ELF-1 (cell line): Measurements from ENCODE around the gene MCM9.

Experiments used
- DNase-seq: peaks from one replicate; pipeline ENCODE4 v3.0.0-alpha.2; 2016; ENCODE audit warnings: low read depth, low spot score

Gene MCM9

DNA sequence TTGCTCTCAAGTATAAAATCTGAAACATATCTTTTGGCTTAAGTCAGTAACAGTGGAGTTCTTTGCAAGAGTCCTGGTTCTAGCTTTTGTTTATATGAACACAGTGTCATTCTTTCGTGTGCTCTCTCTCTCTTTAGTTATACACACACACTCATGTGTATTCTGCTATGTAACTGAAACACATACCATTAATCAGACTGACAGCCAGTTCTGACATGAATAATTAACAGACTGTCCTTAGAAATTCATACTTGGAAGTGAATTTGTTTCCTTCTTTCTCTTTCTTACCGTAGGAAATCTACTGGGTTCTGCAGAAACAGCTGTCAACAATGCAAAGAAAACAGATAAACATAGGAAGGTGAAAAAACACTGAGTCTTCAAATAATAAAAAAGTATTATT is 2.5 kb downstream of the MCM9 start:
- DNase-seq = no peak

DNA sequence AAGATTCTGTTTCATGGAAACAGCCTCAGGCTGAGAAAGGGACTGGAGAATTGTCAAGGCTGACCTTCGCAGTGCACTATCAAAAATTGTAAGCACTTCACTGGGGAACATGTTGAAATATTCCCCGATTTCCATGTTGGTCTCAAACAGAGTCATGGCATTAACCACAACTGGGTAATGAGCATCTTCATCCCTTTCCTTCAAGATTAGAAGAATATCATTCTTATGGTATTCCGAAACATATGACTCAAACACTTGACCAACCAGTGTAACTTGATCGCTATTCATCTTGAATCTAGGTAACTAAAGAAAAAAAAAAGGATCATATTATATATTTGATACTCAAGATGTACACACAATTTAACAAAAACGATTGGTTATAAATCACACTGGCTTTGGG is 3.5 kb downstream of the MCM9 start:
- DNase-seq = no peak

DNA sequence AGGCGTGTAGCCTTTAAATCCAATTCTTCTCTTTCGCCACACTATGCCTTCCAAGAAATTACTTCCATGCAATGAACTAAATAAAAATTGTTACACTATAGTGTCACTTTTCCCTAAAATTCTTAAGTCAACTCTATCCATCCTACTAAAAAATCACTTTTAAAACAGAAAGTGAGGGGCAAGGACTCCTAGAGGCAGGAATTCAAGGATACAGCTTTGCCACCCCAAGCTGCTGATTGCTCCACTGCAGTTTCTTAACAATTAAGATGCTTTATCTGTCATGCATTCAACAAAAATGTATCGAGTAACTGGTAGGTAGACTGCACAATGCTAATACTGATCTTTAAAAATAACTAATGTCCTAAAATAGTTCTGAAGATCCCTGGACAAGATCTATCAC is 4.3 kb downstream of the MCM9 start:
- DNase-seq = no peak

DNA sequence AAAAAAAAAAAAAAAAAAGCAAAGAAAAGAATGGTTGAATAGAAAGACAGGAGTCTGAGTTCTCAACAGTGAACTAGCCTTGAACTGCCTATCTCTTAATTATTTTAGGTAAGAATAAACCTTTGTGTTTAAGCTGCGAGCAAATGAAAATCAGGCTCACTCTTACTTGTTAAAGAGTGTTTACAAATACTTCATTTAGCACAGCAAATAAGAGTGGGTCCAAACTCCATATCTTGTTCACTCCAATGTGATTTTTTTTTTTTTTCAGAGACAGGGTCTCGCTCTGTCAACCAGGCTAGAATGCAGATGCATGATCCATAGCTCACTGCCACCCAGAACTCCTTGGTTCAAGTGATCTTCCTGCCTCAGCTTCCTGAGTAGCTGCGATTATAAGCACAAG is 11.9 kb downstream of the MCM9 start:
- DNase-seq = no peak

DNA sequence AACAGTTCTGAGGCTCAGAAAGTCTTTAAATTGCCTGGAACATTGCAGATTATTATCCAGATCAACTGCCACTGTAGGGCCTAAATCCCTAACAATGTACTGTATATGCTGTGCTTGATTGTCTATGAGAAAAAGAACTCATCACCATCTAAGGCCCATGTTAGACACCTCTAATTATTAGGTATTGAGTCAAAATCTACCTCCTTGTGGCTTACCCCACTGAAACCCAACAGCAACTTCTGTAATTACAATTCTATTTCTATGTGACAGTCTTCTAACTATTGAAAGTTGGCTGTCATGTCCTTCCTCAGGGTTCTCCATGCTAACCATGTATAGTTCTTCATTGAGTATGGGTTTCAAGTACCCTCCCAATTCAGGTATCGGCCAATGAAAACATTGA is 13.9 kb downstream of the MCM9 start:
- no peak for DNase-seq

DNA sequence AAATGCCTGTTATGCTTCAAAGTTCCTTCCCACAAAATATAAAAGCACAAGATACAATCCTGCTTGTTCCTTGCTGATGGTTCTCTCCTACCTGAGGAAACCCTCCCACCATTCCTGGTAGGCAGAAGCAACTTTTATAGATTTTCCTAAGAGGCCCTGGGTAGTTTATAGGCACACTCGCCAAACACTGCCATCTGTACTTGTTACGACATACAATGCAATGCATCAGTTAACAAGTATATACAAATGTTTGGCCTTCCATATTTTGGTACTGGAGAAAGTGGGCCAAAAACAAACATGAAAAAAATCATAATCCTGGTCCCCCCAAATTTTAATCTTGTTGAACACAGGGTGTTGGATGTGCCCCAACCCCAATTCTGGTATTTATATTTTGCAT is 16.6 kb downstream of the MCM9 start:
- no peak for DNase-seq

DNA sequence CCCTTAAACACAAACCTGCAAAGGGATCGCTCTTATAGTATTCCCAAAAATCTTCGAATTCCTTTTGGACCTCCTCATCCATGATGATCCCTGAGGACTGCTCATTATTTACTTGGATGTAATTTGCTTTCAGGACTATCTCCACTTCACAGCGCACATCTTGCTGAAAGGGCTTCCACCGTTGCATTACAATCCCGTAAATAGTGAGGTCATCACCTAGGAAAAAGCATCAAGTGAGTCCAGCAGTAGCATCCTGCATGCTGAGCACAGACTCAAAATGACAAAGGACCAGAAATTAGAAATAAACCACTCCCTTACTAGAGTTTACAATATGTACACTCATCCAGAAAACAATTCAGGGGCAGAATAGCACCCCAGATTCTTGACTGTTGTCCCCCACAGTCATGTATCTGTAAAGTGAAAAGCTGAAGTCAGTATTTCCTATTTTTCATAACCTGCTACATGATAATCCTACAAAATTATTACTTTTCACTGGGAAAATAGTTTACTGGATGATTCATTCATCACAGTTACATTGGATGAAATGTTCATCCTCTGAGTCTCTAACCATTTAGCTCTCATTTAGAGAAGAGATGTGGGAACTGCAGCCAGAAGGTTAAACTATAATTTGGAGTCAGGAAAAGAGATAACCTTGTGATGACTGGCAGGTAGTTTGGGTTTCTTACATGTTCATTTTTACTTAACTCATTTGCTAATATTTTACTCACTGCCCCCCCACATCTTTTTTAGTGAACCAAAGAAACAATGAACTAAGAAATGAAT is 17.2 kb downstream of the MCM9 start:
- no peak for DNase-seq

DNA sequence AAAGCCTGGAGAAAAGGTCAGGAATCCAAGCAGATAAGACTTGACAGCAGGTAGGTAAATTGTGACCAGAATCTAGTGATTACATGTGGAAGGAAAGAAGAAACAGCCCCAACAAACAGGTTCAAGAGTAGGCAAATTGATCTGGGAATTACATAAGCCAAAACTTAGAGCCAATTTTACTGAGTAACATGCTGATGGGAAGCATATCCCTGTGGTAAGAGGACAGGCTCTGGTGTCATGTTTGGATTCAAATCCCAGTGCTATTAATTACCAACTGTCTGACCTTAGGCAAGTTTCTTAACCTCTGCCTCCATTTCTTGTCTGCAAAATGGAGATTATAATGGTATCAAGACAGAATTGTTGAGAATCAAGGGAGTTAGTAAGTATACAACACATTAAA is 20.4 kb downstream of the MCM9 start:
- no peak for DNase-seq

DNA sequence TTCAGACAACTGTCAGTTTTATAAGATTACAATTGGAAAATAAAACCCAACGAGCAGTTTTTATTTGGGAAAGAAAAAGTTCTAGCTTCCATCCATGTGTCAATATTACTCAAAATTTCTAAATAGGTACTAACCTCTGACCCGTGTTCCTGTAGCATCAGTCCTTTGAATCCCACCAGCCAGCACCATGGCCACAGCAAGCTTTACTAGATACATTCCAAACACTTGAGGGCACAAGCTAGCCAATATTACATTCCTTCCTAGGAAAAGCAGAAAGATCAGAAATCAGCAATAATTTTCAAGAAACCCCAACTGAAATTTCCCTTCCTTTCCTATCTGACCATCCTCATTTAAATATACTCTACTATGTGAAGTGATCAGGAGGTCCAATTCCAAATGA is 21.8 kb downstream of the MCM9 start:
- DNase-seq = no peak

DNA sequence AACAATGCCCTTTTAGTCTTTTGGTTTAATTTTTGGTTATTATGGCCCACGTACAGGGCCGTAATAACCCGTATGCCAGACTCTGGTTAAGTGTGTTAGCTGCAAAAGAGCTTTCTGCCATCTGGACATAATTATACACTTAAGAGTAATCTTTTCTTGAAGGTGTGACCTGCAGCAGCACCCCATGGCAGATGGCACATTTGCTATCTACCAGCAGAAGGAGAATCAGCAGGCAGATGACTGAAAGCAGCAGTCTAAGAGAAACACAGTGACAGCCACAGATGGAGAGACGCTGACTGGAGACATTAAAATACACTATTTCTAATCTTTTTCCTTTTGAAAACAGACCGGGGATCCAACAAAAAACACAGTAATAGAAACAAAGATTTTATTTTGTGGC is 22.3 kb downstream of the MCM9 start:
- no peak for DNase-seq

DNA sequence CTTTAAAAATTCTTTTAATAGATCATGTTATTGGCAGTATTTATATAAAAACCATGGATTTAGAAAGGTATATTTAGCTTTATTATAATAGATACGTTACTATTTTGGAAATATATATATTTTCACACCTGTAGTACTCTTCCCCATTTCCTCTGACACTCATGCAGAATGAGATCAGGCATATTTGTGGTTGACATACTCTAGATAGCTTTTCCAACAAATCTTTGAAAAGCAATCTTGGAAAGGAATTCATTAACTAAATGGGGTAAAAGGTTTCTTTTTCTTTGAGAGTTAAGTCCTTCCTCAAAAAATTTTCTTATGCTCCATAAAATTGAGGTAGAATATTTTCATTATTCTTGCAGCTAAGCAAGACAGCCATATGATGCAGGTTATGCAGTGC is 26.5 kb downstream of the MCM9 start:
- no peak for DNase-seq

DNA sequence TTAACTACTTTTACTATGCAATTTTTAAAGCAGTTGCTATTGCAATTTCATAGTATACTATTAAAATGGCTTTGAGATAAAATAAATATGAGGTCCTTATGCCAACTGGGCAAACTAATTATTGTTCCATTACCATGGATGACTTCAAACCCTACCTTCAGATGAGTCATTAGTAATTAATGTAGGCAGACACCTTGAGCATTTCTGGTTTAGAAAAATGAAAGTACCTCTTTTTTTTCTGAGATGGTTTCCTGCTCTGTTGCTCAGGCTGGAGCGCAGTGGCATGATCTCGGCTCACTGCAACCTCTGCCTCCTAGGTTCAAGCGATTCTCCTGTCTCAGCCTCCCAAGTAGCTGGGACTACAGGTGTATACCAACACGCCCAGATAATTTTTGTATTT is 29.1 kb downstream of the MCM9 start:
- no peak for DNase-seq

DNA sequence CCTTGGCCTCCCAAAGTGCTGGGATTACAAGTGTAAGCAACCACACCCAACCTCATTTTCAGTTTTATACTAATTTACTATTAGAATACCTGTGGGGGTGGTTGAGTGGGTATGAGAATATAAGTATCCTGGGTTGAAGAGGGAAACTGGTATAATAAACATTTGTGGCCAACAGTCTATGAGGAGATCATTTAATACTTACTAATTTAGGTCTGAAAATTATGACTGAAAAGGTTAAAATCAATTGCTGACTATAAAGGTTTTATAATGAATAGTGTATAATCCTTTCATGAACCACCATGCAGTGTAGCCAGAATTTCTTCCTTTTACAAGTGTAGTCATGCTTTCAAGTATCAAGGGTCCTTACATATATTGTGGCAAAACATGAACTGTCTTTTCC is 29.9 kb downstream of the MCM9 start:
- DNase-seq = no peak

DNA sequence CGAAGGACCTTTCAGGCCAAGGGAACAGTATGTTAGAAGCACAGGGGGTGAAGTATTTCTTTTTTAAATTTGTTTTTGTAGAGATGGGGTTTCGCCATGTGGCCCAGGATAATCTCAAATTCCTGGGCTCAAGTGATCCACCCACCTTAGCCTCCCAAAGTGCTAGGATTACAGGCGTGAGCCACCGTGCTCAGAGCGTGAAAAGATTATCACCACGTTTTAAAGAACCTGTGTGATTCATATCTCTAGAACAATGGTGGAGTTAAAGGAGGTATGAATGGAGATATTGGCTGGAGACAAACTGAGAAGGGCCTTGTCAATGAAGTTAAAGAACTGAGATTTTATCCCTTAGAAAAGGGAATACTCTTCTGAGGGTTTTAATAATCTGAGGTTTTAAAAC is 31.3 kb downstream of the MCM9 start:
- DNase-seq = no peak

DNA sequence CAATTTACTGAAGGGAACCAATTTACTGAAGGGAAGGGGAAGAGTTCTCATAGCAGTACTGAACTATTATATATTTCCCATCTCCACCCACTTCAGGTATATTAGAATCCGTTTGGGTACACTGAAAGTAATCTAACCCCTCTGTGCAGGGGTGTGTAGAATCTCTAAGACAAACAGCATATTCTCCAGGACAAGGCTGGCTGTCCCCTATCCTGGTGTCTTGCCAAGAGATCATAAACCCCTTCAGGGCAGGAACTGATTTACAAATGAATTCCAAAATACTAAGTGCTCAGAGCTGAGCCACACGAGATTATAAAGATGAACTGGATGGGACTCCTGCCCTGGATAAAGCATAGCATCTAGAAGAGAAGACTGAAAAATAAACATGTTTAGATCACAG is 31.8 kb downstream of the MCM9 start:
- DNase-seq = no peak

DNA sequence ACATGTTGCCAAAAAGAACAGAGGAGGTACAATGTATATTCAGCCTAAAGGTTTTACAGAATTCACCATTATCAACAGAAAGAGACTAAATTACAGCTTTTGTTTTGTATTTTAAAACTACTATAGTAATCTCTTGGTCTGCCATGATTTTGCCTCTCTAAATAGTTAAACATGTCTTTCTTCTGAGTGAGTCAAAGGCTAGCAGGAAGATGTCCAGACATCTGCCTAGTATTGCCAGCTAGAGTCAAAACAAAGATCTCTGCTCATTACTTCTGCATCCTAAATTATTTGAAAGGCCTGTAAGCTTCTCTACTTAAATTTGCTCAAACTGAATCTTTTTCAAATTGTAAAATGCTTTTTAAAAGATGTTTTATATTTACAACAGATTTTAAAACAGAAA is 32.2 kb downstream of the MCM9 start:
- DNase-seq = no peak

DNA sequence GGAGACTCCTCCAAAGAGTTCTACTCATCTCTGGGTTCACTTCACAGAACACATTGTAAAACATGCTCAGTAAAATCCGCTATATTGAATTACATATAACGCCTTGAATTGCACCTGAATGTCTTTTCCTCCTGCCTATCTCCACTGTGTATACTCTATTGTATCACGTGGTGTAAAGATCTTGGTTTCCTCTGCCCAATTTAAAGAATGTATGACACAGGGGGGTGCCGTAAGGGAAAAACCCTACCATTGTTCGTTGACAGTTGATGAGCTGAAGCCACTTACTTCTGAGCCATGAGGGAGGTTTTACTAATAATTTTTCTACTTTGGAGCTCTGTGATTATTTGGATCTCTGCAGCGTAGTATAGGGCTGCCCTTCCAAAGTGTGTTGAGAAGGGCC is 35.0 kb downstream of the MCM9 start:
- no peak for DNase-seq

DNA sequence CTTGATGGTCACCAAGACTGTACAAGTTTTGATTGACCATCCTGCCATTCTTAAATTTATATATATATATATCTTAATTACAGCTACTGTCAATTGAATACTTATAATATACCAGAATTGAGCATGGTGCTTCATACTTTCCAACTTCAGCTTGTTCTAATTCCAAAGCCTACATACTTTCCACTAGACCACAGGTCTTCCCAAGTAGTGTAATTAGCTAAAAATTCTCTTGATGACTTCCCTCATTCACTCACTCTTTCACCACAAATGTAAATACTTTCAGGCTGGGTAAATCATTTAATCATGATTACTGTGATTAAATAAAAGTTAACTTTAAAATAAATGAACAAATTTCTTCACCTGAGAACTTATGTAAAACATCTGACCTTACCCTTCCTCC is 37.6 kb downstream of the MCM9 start:
- DNase-seq = no peak

DNA sequence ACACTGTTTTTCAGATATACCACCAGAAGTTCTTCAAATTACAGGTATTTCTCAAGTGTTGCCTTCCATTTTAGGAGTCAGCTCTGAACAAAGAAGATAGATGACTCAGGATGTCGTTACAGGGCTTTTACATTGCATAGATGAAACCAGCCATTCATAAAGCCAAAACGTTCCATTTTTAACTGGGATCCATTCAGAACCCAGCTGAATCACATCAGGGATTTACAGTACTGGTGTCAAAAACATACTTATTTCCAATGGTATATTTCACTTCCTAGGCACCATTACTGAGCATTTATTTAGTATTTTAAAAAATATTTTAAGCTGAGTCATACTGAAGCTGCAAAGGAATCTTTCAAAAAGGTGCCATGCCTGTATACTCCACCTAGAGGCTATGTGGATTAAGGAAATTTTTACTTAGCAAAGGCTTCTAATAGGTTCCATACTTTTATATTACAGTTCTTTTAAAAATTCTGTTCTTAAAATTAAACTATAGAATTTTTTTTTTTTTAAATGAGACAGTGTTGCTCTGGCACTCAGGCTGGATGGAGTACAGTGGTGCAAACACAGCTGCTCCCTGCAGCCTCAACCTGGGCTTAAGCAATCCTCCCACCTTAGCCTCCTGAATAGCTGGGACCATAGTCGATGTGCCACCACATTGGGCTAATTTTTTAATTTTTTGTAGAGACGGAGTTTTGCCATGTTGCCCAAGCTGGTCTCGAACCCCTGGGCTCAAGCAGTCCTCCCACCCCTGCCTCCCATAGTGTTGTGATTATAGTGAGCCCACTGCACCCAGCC is 38.4 kb downstream of the MCM9 start:
- peak; percentile 39 for DNase-seq

DNA sequence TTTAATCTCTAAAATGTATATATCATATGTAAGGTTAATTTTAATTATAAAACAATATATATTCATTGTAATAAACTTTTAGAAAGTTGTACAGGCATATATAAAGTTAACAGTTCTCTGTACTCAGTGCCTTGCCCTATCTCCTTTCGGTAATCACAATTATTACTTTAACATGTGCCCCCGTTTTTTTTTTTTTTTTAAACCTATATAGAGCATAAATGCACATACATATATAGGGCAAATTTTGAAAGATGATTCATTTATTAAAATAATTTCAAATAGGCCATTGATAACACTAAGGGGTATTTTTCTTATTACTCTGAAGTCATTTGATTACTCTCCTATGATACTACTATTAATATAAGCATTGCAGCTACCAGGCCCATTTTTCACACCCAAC is 39.1 kb downstream of the MCM9 start:
- no peak for DNase-seq

DNA sequence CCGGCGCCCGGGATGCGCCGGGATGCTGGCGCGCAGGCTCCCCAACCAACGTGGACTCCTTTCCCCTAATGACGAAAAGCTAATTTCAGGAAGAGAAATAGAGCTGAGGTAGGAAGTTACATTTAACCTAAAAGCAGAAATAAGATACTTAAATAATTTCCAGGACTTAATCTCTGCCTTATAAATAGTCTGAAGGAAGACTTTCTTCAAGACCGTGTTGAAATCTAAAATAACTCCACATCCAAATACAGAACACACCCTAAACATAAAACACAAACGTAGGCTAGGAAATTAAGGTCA is 39.7 kb downstream of the MCM9 start:
- DNase-seq = no peak

DNA sequence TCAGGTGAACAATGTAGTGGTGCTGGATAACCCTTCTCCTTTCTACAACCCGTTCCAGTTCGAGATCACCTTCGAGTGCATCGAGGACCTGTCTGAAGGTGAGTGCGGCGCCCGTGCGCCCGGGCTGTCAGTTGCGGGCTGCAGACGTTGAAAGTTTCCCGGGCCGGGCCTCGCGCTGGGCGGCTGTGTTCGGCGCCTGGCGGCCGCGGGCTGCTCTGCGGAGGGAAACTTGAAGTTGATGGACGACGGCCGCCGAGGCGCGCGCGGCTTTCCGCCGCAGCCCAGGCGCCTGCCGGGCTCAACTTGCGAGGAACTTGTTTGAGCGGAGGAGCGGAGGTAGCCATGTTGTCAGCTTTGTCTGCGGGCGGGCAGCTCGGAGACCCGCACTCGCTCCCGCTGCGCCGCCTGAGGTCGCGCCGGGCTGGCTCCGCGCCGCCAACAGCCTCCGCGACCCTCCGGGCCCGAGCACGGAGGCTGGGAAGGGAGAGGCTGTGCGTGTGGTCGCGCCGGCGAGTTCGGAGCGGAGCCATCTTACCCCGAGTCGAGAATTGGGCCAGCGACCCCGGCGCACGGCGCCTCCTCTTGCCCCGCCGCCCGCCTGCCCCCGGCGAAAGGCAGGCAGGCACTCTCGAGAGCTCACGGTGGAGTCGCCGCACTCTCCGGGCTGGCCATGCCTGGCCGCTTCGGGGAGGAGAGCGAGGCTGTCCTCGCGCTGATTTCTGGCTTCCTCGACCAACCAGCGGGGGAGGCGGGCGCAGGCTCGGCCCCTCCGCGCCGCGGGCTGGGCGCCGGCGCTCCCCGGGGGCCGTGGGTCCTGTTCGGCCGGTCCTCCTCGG is 40.3 kb downstream of the MCM9 start:
- DNase-seq = peak; percentile 74
